HG03135 (cell line): ENCODE measurements around the gene GAK.
"Not testable (repeated sequence)": the region's sequence is repeated elsewhere in the genome, so short reads cannot be mapped to it uniquely, and the experiment has no call there.

Source experiments
- ATAC-seq: cut with Tn5 transposase; IDR thresholded peaks from one replicate; pipeline ENCODE4 v1.9.1; 2021; ENCODE audit warnings: mild to moderate bottlenecking, moderate library complexity; ENCODE audit not compliant: unreplicated experiment

Gene GAK

GRCh38 chr4:821181-821591 lies 110.9 kb downstream of the GAK start:
- no peak for ATAC-seq

GRCh38 chr4:820230-821172 lies 111.6 kb downstream of the GAK start:
- no peak for ATAC-seq

- ATAC-seq, result no peak
These were observed 112.5 kb downstream of the GAK start for GRCh38 chr4:819401-820229.

- no peak for ATAC-seq
These were observed 113.8 kb downstream of the GAK start for GRCh38 chr4:818106-818921.

- ATAC-seq, result no peak
These were observed 116.5 kb downstream of the GAK start for GRCh38 chr4:815464-816146.

- no peak for ATAC-seq
These were observed 117.7 kb downstream of the GAK start for GRCh38 chr4:814312-814850.

GRCh38 chr4:813900-814299 lies 118.2 kb downstream of the GAK start:
- no peak for ATAC-seq

GRCh38 chr4:808860-809570 lies 123.1 kb downstream of the GAK start:
- no peak for ATAC-seq

GRCh38 chr4:807792-808191 lies 124.3 kb downstream of the GAK start:
- ATAC-seq, result no peak

GRCh38 chr4:806979-807378 lies 125.1 kb downstream of the GAK start:
- ATAC-seq, result not testable (repeated sequence)

- ATAC-seq, result no peak
These were observed 127.3 kb downstream of the GAK start for GRCh38 chr4:804804-805203.

- no peak for ATAC-seq
These were observed 128.2 kb downstream of the GAK start for GRCh38 chr4:803884-804283.

- ATAC-seq, result no peak
These were observed 130.5 kb downstream of the GAK start for GRCh38 chr4:801436-802124.
